ENCODE results near the gene BRINP3. TPM values are rescaled to one million over a fixed set of nuclear protein-coding genes. Genes with fewer than 3 reads are reported as not detected.

The BRINP3 gene
- total RNA-seq, 2 donors from 2014 or later, result 19.1 to 19.6 TPM

DNA sequence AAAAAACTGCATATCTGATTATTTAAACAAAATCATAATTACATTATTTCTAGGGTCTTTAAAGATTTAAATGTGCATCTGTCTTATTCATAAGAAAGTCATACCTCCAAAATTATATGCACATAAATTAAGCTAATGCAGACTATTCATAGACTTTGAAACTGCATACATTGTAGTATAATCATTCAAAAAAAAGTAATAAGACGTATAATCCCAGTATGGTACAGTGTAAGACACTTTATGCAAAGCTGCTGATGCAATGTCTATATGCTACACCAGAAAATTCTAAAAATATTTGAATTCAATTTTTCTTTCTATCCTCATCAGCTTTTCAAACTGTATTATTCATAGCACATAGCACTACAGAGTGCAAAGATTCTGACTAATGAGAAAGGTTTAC is 22.0 kb downstream of the BRINP3 start:
- intact Hi-C loops (cut with DNase I), result no loop called here
- Histone ChIP-seq H3K4me3 (no peak overlapping the region), H3K4me1 (no peaks in the 10 kb centered on the region), H3K9ac (ENCODE audit: low read depth in 2 of 2, low read length in 2 of 2) (no peak overlapping the region), H3K27me3 (no peaks in the 10 kb centered on the region), H3K9me3 (no peaks in the 10 kb centered on the region), H3K27ac (no peak overlapping the region), H3K36me3 (no peaks in the 10 kb centered on the region)
- no peak for DNase-seq
- no peak for TF ChIP-seq CTCF (IDR thresholded peaks at IDR 0.05)

DNA sequence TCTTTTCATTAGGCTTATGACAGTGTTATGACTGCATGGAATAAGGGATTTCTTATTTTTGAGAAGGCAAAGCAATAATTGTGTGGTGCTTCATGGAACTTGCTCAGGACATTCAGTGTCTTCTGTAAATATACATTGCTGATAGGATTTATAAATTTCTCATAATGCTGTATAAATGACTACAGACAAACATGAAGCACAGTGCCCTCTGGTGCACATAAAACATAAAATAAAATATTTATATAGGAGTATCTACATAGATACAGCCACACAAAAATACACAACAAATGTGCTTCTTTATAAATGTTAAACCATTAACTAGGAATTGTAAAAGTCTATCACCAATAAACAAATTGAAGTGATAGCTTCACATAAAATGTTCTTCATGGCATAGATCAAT is 24.1 kb downstream of the BRINP3 start:
- no peak for TF ChIP-seq CTCF (IDR thresholded peaks at IDR 0.05)
- Histone ChIP-seq H3K36me3 (no peaks in the 10 kb centered on the region), H3K4me1 (no peaks in the 10 kb centered on the region), H3K27ac (no peak overlapping the region), H3K9ac (ENCODE audit: low read depth in 2 of 2, low read length in 2 of 2) (no peak overlapping the region), H3K27me3 (no peaks in the 10 kb centered on the region), H3K4me3 (no peak overlapping the region), H3K9me3 (no peaks in the 10 kb centered on the region)
- intact Hi-C loops (cut with DNase I), result no loop called here
- no peak for DNase-seq

DNA sequence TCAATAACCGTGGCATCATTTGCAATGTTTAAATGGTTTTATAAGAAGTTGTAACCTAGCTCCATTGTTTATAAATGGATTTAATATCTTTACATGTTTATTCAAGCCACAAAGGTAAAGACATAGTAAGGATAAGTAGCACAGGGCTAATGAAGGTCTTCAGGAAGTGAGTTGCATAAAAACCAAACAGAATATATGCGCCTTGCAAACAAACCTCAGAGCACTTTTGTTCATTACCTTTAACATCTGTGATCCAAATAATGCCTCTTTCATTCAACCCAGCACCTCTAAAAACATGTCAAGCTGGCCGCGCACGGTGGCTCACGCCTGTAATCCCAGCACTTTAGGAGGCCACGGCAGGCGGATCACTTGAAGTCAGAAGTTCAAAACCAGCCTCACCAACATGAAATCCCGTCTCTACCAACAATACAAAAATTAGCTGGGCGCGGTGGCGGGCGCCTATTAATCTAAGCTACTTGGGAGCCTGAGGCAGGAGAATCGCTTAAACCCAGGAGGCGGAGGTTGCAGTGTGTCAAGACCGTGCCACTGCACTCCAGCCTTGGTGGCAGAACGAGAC is 25.3 kb downstream of the BRINP3 start:
- intact Hi-C loops (cut with DNase I), result no loop called here
- TF ChIP-seq CTCF (IDR thresholded peaks at IDR 0.05), result no peak
- H3K9ac ChIP-seq (ENCODE audit: low read depth in 2 of 2, low read length in 2 of 2), result no peak overlapping the region
- H3K27ac ChIP-seq, result no peak overlapping the region
- H3K36me3 ChIP-seq, result no peaks in the 10 kb centered on the region
- H3K27me3 ChIP-seq, result no peaks in the 10 kb centered on the region
- H3K4me3 ChIP-seq, result no peak overlapping the region
- no peak for DNase-seq
- no peaks in the 10 kb centered on the region for H3K4me1 ChIP-seq
- H3K9me3 ChIP-seq, result no peaks in the 10 kb centered on the region

DNA sequence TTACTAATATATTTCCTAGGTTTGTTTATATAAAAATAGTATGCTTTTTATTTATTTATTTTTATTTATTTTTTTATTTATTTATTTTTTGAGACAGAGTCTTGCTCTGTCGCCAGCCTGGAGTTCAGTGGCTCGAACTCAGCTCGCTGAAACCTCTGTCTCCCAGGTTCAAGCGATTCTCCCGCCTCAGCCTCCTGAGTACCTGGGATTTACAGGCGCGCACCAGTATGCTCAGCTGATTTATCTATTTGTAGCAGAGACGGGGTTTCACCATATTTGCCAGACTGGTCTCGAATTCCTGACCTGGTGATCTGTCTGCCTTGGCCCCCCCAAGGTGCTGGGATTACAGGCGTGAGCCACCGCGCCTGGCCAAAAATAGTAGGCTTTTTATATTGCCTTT is 33.2 kb downstream of the BRINP3 start:
- DNase-seq, result no peak
- intact Hi-C loops (cut with DNase I), result no loop called here
- no peak overlapping the region for H3K9ac ChIP-seq (ENCODE audit: low read depth in 2 of 2, low read length in 2 of 2)
- H3K36me3 ChIP-seq, result no peaks in the 10 kb centered on the region
- no peak overlapping the region for H3K27ac ChIP-seq
- H3K9me3 ChIP-seq, result no peaks in the 10 kb centered on the region
- no peaks in the 10 kb centered on the region for H3K4me1 ChIP-seq
- H3K27me3 ChIP-seq, result no peaks in the 10 kb centered on the region
- TF ChIP-seq CTCF (IDR thresholded peaks at IDR 0.05), result no peak
- no peak overlapping the region for H3K4me3 ChIP-seq

GRCh38 chr1:190439447-190439846 is 38.2 kb downstream of the BRINP3 start:
- no peaks in the 10 kb centered on the region for H3K36me3 ChIP-seq
- no peaks in the 10 kb centered on the region for H3K9me3 ChIP-seq
- no peak for TF ChIP-seq CTCF (IDR thresholded peaks at IDR 0.05)
- H3K9ac ChIP-seq (ENCODE audit: low read depth in 2 of 2, low read length in 2 of 2), result no peak overlapping the region
- H3K4me3 ChIP-seq, result no peak overlapping the region
- DNase-seq, result no peak
- H3K27ac ChIP-seq, result no peak overlapping the region
- intact Hi-C loops (cut with DNase I), result no loop called here
- no peaks in the 10 kb centered on the region for H3K27me3 ChIP-seq
- H3K4me1 ChIP-seq, result no peaks in the 10 kb centered on the region
